HG03280 (cell line): ENCODE results near the gene ADAP2.
"Not testable (repeated sequence)": the region's sequence is repeated elsewhere in the genome, so short reads cannot be mapped to it uniquely, and the experiment has no call there.

Source experiments
- ATAC-seq: cut with Tn5 transposase; IDR thresholded peaks from one replicate; pipeline ENCODE4 v1.9.1; 2021; ENCODE audit warnings: mild to moderate bottlenecking, moderate library complexity; ENCODE audit not compliant: unreplicated experiment

The ADAP2 gene

GRCh38 chr17:30921544-30922196, at the start of gene ADAP2:
Gene ADAP2, plus strand, starts transcription at chr17:30921945. Its CDS starts 70 bp downstream, at chr17:30922015.
- ATAC-seq = no peak

- no peak for ATAC-seq
These were observed 35.6 kb upstream of the ADAP2 start for GRCh38 chr17:30886187-30886586.

- ATAC-seq = no peak
These were observed 27.5 kb upstream of the ADAP2 start for GRCh38 chr17:30894236-30894635.

GRCh38 chr17:30897311-30897710, 24.4 kb upstream of the ADAP2 start:
- no peak for ATAC-seq

- peak; percentile 32 for ATAC-seq
These were observed 16.0 kb upstream of the ADAP2 start for GRCh38 chr17:30905742-30906100.

GRCh38 chr17:30906101-30906911, 15.4 kb upstream of the ADAP2 start, which contains the start of gene TEFM:
Gene TEFM, minus strand, starts transcription at chr17:30906238. Its CDS starts 40 bp downstream, at chr17:30906198.
- ATAC-seq = peak; percentile 92

- ATAC-seq = no peak
These were observed 12.9 kb upstream of the ADAP2 start for GRCh38 chr17:30908717-30909420.

GRCh38 chr17:30910151-30910550, 11.6 kb upstream of the ADAP2 start:
- not testable (repeated sequence) for ATAC-seq

GRCh38 chr17:30913955-30914354, 7.8 kb upstream of the ADAP2 start:
- no peak for ATAC-seq

- no peak for ATAC-seq
These were observed 5.7 kb upstream of the ADAP2 start for GRCh38 chr17:30915833-30916611.

- no peak for ATAC-seq
These were observed 4.7 kb upstream of the ADAP2 start for GRCh38 chr17:30917050-30917449.

GRCh38 chr17:30920282-30920681, 1.5 kb upstream of the ADAP2 start:
- ATAC-seq = no peak

GRCh38 chr17:30920683-30921543, 832 bp upstream of the ADAP2 start:
- no peak for ATAC-seq

- no peak for ATAC-seq
These were observed 688 bp downstream of the ADAP2 start for GRCh38 chr17:30922235-30923030.

GRCh38 chr17:30924341-30924740, 2.6 kb downstream of the ADAP2 start:
- ATAC-seq = no peak

GRCh38 chr17:30926516-30926915, 4.8 kb downstream of the ADAP2 start:
- ATAC-seq = no peak

GRCh38 chr17:30927756-30928155, 6.0 kb downstream of the ADAP2 start:
- ATAC-seq = no peak

- no peak for ATAC-seq
These were observed 6.8 kb downstream of the ADAP2 start for GRCh38 chr17:30928584-30928983.

- no peak for ATAC-seq
These were observed 7.4 kb downstream of the ADAP2 start for GRCh38 chr17:30929081-30929633.
